K562 (cell line): Measurements from ENCODE around the gene KYAT1. TPM values are rescaled to one million over a fixed set of nuclear protein-coding genes. Genes with fewer than 3 reads are reported as not detected.

Experiments used
- BRF1 ChIP-seq: IDR thresholded peaks from 3 replicates; pipeline ENCODE4 v1.6.1; 2011; ENCODE audit warnings: borderline replicate concordance, mild to moderate bottlenecking; ENCODE audit not compliant: insufficient read length; ENCODE audit errors: extremely low read depth
- CC2D1A ChIP-seq: fragments of 450-650 bp; IDR thresholded peaks from 2 replicates; pipeline ENCODE4 v1.6.1; 2017; ENCODE audit warnings: mild to moderate bottlenecking
- CHD1 ChIP-seq: fragments of 200-600 bp; sonication (generic); IDR thresholded peaks from one replicate; pipeline ENCODE4 v1.6.1; 2012; ENCODE audit warnings: mild to moderate bottlenecking, moderate library complexity, low read length, inconsistent platforms
- CHD7 ChIP-seq: fragments of 200-600 bp; sonication (generic); IDR thresholded peaks from one replicate; pipeline ENCODE4 v1.6.1; 2012; ENCODE audit warnings: mild to moderate bottlenecking, low read depth, low read length, inconsistent platforms
- MXI1 ChIP-seq: IDR thresholded peaks from 2 replicates; pipeline ENCODE4 v1.6.1; 2011; ENCODE audit warnings: low read depth, mild to moderate bottlenecking, improper control_type of control experiment, low read length
- PHF8 ChIP-seq: fragments of 200-600 bp; sonication (generic); IDR thresholded peaks from 2 replicates; pipeline ENCODE4 v1.6.1; 2012; ENCODE audit warnings: mixed run types, mild to moderate bottlenecking, inconsistent platforms, low read length, moderate library complexity, borderline replicate concordance
- RBFOX2 ChIP-seq: fragments of 200-400 bp; formaldehyde crosslinking; IDR thresholded peaks from 2 replicates; pipeline ENCODE4 v1.6.1; 2017; ENCODE audit warnings: low read depth, mild to moderate bottlenecking, low read length, moderate library complexity
- SRSF1 ChIP-seq: fragments of 200-400 bp; formaldehyde crosslinking; IDR thresholded peaks from 2 replicates; pipeline ENCODE4 v1.6.1; 2017; ENCODE audit warnings: mild to moderate bottlenecking, low read depth, low read length, moderate library complexity
- STAT5B ChIP-seq: fragments of 250-450 bp; sonication (Bioruptor Pico); IDR thresholded peaks from 2 replicates; pipeline ENCODE4 v1.8.0; 2021; ENCODE audit warnings: mild to moderate bottlenecking, inconsistent platforms
- TAF9B ChIP-seq: fragments of 450-650 bp; IDR thresholded peaks from 2 replicates; pipeline ENCODE4 v1.6.1; 2018; ENCODE audit warnings: mild to moderate bottlenecking; ENCODE audit not compliant: partially characterized antibody
- TEAD1 ChIP-seq, 2 experiments: fragments of 450-650 bp in 1 of 2; sonication (generic) in 1 of 2; formaldehyde crosslinking; IDR thresholded peaks; 2 replicates each; pipeline versions ENCODE4 v1.4.0 to v1.8.0; 2020 to 2022; ENCODE audit warnings: mild to moderate bottlenecking in 2 of 2, missing genetic modification reagents in 1 of 2
- ZNF12 ChIP-seq: sonication (generic); formaldehyde crosslinking; IDR thresholded peaks from 2 replicates; pipeline ENCODE4 v1.4.0; 2020; ENCODE audit warnings: mild to moderate bottlenecking, missing genetic modification reagents
- ZNF740 ChIP-seq, 3 experiments: fragments of 200-800 bp in 1 of 3; sonication (Bioruptor generic) in 1 of 3; sonication (generic) in 1 of 3; formaldehyde crosslinking in 1 of 3; IDR thresholded peaks; 2 replicates each; pipeline versions ENCODE4 v1.6.1 to v1.8.0; 2016 to 2022; ENCODE audit warnings: mild to moderate bottlenecking in 2 of 3, missing compliant biosample characterization in 2 of 3, missing genetic modification characterization in 2 of 3, missing genetic modification reagents in 1 of 3
- polyA plus RNA-seq, 8 experiments: library from polyadenylated mRNA; depleted of rRNA in 4 of 8; stranded (reverse) in 5 of 8; unstranded in 3 of 8; fragments of >200 nt; fragmentation: Nextera tagmentation in 2 of 8; fragmentation: Illumina TruSeq in 1 of 8; extraction: Ambion mirVana in 2 of 8; extraction: Trizol in 1 of 8; gene quantifications; 2 replicates each; pipeline versions ENCODE4 v1.2.1 to v1.2.3, GENCODE V29; 2011 to 2014; ENCODE audit warnings: inconsistent platforms in 1 of 8, missing spikeins in 1 of 8
- total RNA-seq, 7 experiments: library from RNA; depleted of rRNA in 6 of 7; stranded (reverse); fragments of >200 nt in 6 of 7; fragmentation: Illumina TruSeq in 2 of 7; extraction: Trizol in 2 of 7; gene quantifications; 2 replicates each; pipeline versions ENCODE4 v1.2.1 to v1.2.3, GENCODE V29; 2011 to 2021; ENCODE audit warnings: low replicate concordance in 1 of 7

The KYAT1 gene
- total and polyA plus RNA-seq, 9 of the 15 experiments (the other 6 are each of a cell fraction or from before 2014, with no cell fraction given) = 6.4 to 16.8 (median 11.1) TPM

GRCh38 chr9:128891321-128892220, 9.8 kb upstream of the KYAT1 start (continued):
- TF ChIP-seq CC2D1A (no peak), BRF1 (no peak), MXI1 (no peak), CHD7 (no peak), STAT5B (no peak), CHD1 (no peak), SRSF1 (no peak), TEAD1 (CRISPR knock-in tag; IDR thresholded peaks at IDR 0.05) (no peak), RBFOX2 (0 out of 2 replicates have a peak, but pooled peaks have one; percentile 1), TAF9B (no peak), ZNF12 (no peak), ZNF740 (CRISPR knock-in tag; IDR thresholded peaks at IDR 0.05) (no peak), ZNF740 (tag; IDR thresholded peaks at IDR 0.05) (no peak), PHF8 (no peak)
